ENCODE measurements around the gene SCARF2.

The SCARF2 gene

DNA sequence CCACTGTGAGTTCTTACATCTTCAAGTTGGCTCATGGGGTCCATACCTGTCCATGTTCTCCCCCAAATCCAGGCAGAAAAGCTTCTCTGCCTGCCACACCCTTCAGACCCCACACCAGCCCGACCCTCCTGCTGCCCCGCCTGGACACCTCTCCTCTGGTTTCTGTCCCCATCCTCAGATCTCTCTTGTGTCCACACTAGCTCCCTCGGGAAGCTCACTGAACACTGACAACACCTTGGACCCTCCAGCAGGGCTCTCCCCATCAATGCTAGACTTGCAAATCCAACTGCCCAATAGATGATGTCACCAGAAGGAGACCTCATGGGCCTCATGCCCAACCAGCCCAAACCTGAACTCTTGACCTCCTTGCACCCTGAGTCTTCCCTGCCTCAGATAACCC lies 2.9 kb downstream of the SCARF2 start:
- H3K27me3 ChIP-seq (replicated peaks) = no peaks in the 10 kb centered on the region
- no peak for DNase-seq
- TF ChIP-seq CTCF (IDR thresholded peaks at IDR 0.05; ENCODE audit: low read depth, low read length, missing control alignments) = no peak
- peaks cover 6% of the 10 kb centered on the region for H3K36me3 ChIP-seq (replicated peaks)
- in situ Hi-C loops (cut with HindIII; ENCODE audit: low pct_ligation_motif_present, low sequenced_read_pairs) = no loop called here
- no peak overlapping the region for H3K27ac ChIP-seq
- no peak overlapping the region for H3K4me3 ChIP-seq (ENCODE audit: low read depth, low read length)

GRCh38 chr22:20434264-20434751 lies 3.3 kb downstream of the SCARF2 start:
- H3K36me3 ChIP-seq (replicated peaks) = peaks cover 6% of the 10 kb centered on the region
- in situ Hi-C loops (cut with HindIII; ENCODE audit: low pct_ligation_motif_present, low sequenced_read_pairs) = no loop called here
- no peak for DNase-seq
- no peak overlapping the region for H3K27ac ChIP-seq
- H3K27me3 ChIP-seq (replicated peaks) = no peaks in the 10 kb centered on the region
- no peak overlapping the region for H3K4me3 ChIP-seq (ENCODE audit: low read depth, low read length)
- no peak for TF ChIP-seq CTCF (IDR thresholded peaks at IDR 0.05; ENCODE audit: low read depth, low read length, missing control alignments)

DNA sequence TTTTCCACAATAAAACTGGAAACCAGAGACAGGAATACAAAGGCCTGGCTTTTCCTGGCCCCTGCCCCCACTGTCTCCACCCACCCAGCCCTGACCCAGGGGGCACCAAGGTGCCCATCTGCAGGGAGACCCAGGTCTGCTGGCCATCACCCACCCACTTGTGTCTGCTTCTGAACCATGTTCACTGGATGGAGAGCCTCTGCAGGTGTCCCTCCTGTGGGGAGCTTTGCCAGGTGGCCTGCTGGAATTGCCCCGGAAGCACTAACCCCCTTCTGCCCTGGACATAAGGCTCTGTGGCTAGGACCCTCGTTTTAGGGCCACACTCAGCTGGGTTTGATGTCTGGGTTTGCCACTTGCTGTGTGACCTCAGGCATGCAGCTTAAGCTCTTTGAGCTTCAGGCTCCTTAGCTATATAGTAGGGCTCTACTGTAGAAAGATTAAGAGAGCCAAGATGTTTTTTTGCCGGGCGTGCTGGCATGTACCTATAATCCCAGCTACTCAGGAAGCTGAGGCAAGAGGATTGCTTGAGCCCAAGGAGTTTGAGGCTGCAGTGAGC lies 3.9 kb downstream of the SCARF2 start:
- H3K27me3 ChIP-seq (replicated peaks) = no peaks in the 10 kb centered on the region
- no peak overlapping the region for H3K27ac ChIP-seq
- DNase-seq = no peak
- in situ Hi-C loops (cut with HindIII; ENCODE audit: low pct_ligation_motif_present, low sequenced_read_pairs) = no loop called here
- H3K36me3 ChIP-seq (replicated peaks) = peaks cover 9% of the 10 kb centered on the region
- TF ChIP-seq CTCF (IDR thresholded peaks at IDR 0.05; ENCODE audit: low read depth, low read length, missing control alignments) = no peak
- no peak overlapping the region for H3K4me3 ChIP-seq (ENCODE audit: low read depth, low read length)

DNA sequence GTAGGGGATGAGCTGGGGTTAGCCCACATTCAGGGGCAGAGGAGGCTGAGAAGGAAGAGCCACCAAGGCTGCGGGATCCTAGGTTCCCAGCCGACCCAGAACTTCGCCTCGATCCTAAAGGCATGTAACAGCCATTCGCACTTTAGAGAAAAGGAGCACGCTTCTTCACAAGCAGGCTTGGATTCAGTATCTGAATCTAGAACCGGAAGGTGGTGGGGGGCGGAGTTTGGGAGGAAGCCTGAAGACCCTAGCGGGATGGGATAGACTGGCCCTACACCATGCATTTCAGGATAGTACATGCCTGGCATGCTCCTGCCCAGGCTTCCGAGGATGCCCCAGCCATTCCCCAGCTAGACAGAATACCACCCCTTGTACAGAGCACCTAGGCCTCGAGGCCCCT lies 4.4 kb downstream of the SCARF2 start:
- no peak for TF ChIP-seq CTCF (IDR thresholded peaks at IDR 0.05; ENCODE audit: low read depth, low read length, missing control alignments)
- Histone ChIP-seq H3K36me3 (replicated peaks) (peaks cover 14% of the 10 kb centered on the region), H3K27ac (no peak overlapping the region), H3K4me3 (ENCODE audit: low read depth, low read length) (no peak overlapping the region), H3K27me3 (replicated peaks) (no peaks in the 10 kb centered on the region)
- no peak for DNase-seq
- in situ Hi-C loops (cut with HindIII; ENCODE audit: low pct_ligation_motif_present, low sequenced_read_pairs) = no loop called here

- Histone ChIP-seq H3K27ac (no peak overlapping the region), H3K27me3 (replicated peaks) (no peaks in the 10 kb centered on the region), H3K4me3 (ENCODE audit: low read depth, low read length) (no peak overlapping the region), H3K36me3 (replicated peaks) (peaks cover 20% of the 10 kb centered on the region)
- no peak for DNase-seq
- in situ Hi-C loops (cut with HindIII; ENCODE audit: low pct_ligation_motif_present, low sequenced_read_pairs) = no loop called here
- TF ChIP-seq CTCF (IDR thresholded peaks at IDR 0.05; ENCODE audit: low read depth, low read length, missing control alignments) = no peak
Measured at GRCh38 chr22:20432244-20432686, 5.4 kb downstream of the SCARF2 start.
